ENCODE measurements around the gene IARS1.

- no peak for TF ChIP-seq CTCF (IDR thresholded peaks at IDR 0.05; ENCODE audit: insufficient read depth, low read length, poor library complexity, severe bottlenecking)
- TF ChIP-seq EZH2phosphoT487 (conservative IDR thresholded peaks at IDR 0.05; ENCODE audit: low read length), result no peak
Observed at GRCh38 chr9:92265154-92265553, 28.3 kb downstream of the IARS1 start.

Data from SU-DHL-6 (cell line).